ENCODE measurements around the gene GNLY. TPM values are rescaled to one million over a fixed set of nuclear protein-coding genes. Genes with fewer than 3 reads are reported as not detected.

The GNLY gene
- total and polyA plus RNA-seq, 2 experiments from 2014 or later: not detected

- no peak for DNase-seq (ENCODE audit: low spot score)
- Histone ChIP-seq H3K27ac (no peak overlapping the region), H3K27me3 (no peaks in the 10 kb centered on the region), H3K9me3 (ENCODE audit: low read depth) (no peaks in the 10 kb centered on the region), H3K4me1 (ENCODE audit: insufficient read depth) (no peaks in the 10 kb centered on the region), H3K4me2 (no peak overlapping the region), H3K4me3 (no peak overlapping the region), H3K9me2 (replicated peaks; ENCODE audit: insufficient read depth) (no peaks in the 10 kb centered on the region), H2AFZ (no peak overlapping the region), H3K36me3 (replicated peaks; ENCODE audit: insufficient read depth, low read depth) (no peaks in the 10 kb centered on the region), H4K20me1 (ENCODE audit: insufficient read depth, poor library complexity, severe bottlenecking) (no peaks in the 10 kb centered on the region), H3K79me2 (no peaks in the 10 kb centered on the region)
- no peak for TF ChIP-seq EZH2phosphoT487 (IDR thresholded peaks at IDR 0.05; ENCODE audit: low read depth, severe bottlenecking, unreplicated experiment)
- no peak for TF ChIP-seq EZH2 (IDR thresholded peaks at IDR 0.05; ENCODE audit: borderline replicate concordance)
- TF ChIP-seq CTCF (IDR thresholded peaks at IDR 0.05; ENCODE audit: poor library complexity): no peak
- 68% methylated on average over 3 of the region's 3 CpGs for WGBS (ENCODE audit: low lambda C conversion rate, missing lambda C conversion rate)
Observed at GRCh38 chr2:85678377-85678776, 15.8 kb upstream of the GNLY start.

- Histone ChIP-seq H3K4me2 (peak overlapping the region; percentile 71), H3K4me3 (no peak overlapping the region), H4K20me1 (ENCODE audit: insufficient read depth, poor library complexity, severe bottlenecking) (no peaks in the 10 kb centered on the region), H2AFZ (no peak overlapping the region), H3K27me3 (no peaks in the 10 kb centered on the region), H3K79me2 (no peaks in the 10 kb centered on the region), H3K9me2 (replicated peaks; ENCODE audit: insufficient read depth) (no peaks in the 10 kb centered on the region), H3K4me1 (ENCODE audit: insufficient read depth) (no peaks in the 10 kb centered on the region), H3K9me3 (ENCODE audit: low read depth) (no peaks in the 10 kb centered on the region), H3K27ac (no peak overlapping the region), H3K36me3 (replicated peaks; ENCODE audit: insufficient read depth, low read depth) (no peaks in the 10 kb centered on the region)
- DNase-seq (ENCODE audit: low spot score): peak; percentile 89
- WGBS (ENCODE audit: low lambda C conversion rate, missing lambda C conversion rate): 20% methylated on average over 25 of the region's 25 CpGs
- TF ChIP-seq EZH2phosphoT487 (IDR thresholded peaks at IDR 0.05; ENCODE audit: low read depth, severe bottlenecking, unreplicated experiment) (no peak), CTCF (IDR thresholded peaks at IDR 0.05; ENCODE audit: poor library complexity) (peak; percentile 95), EZH2 (IDR thresholded peaks at IDR 0.05; ENCODE audit: borderline replicate concordance) (no peak)
Observed at GRCh38 chr2:85678794-85679672, 15.1 kb upstream of the GNLY start.

GRCh38 chr2:85680707-85681371 lies 13.3 kb upstream of the GNLY start:
- Histone ChIP-seq H3K27me3 (no peaks in the 10 kb centered on the region), H3K27ac (no peak overlapping the region), H3K79me2 (no peaks in the 10 kb centered on the region), H3K4me1 (ENCODE audit: insufficient read depth) (no peaks in the 10 kb centered on the region), H2AFZ (no peak overlapping the region), H3K4me2 (no peak overlapping the region), H3K36me3 (replicated peaks; ENCODE audit: insufficient read depth, low read depth) (no peaks in the 10 kb centered on the region), H3K4me3 (no peak overlapping the region), H4K20me1 (ENCODE audit: insufficient read depth, poor library complexity, severe bottlenecking) (no peaks in the 10 kb centered on the region), H3K9me2 (replicated peaks; ENCODE audit: insufficient read depth) (no peaks in the 10 kb centered on the region), H3K9me3 (ENCODE audit: low read depth) (no peaks in the 10 kb centered on the region)
- 78% methylated on average over 2 of the region's 2 CpGs for WGBS (ENCODE audit: low lambda C conversion rate, missing lambda C conversion rate)
- DNase-seq (ENCODE audit: low spot score): no peak
- TF ChIP-seq EZH2 (IDR thresholded peaks at IDR 0.05; ENCODE audit: borderline replicate concordance) (no peak), CTCF (IDR thresholded peaks at IDR 0.05; ENCODE audit: poor library complexity) (no peak), EZH2phosphoT487 (IDR thresholded peaks at IDR 0.05; ENCODE audit: low read depth, severe bottlenecking, unreplicated experiment) (no peak)

Data from hepatocyte (in vitro differentiated cells).